ENCODE data around the gene PGAP6. TPM values are rescaled to one million over a fixed set of nuclear protein-coding genes. Genes with fewer than 3 reads are reported as not detected.
A peak's percentile ranks its signal among the peaks of the same experiment; 100 is the strongest.

PGAP6 gene
- total and polyA plus RNA-seq, 9 of the 15 experiments (the other 6 are each of a cell fraction or from before 2014, with no cell fraction given), result 0.45 to 50.2 (median 39.3) TPM

- TF ChIP-seq TOE1 (IDR thresholded peaks at IDR 0.05; ENCODE audit: borderline replicate concordance) (no peak), TOE1 (CRISPR knock-in tag; IDR thresholded peaks at IDR 0.05; ENCODE audit: borderline replicate concordance, low read depth) (no peak), GATAD2B (IDR thresholded peaks at IDR 0.05; ENCODE audit: borderline replicate concordance) (no peak), KAT7 (CRISPR knock-in tag; IDR thresholded peaks at IDR 0.05; ENCODE audit: borderline replicate concordance) (no peak), BHLHE40 (IDR thresholded peaks at IDR 0.05; ENCODE audit: low read length) (peak; percentile 83), ZNF197 (CRISPR knock-in tag; IDR thresholded peaks at IDR 0.05; ENCODE audit: low read depth) (no peak), BRF1 (IDR thresholded peaks at IDR 0.05; ENCODE audit: borderline replicate concordance, extremely low read depth, insufficient read length) (no peak), TCFL5 (CRISPR knock-in tag; conservative IDR thresholded peaks at IDR 0.05) (no peak), RCOR1 (IDR thresholded peaks at IDR 0.05; ENCODE audit: borderline replicate concordance in 1 of 2, low read depth in 2 of 2, low read length in 2 of 2) (no peak), L3MBTL2 (IDR thresholded peaks at IDR 0.05) (peak; percentile 41; the same call in 1 of the 2 replicates), POLR2A (conservative IDR thresholded peaks at IDR 0.05) (peak; percentile 50; the same call in 1 of the 2 replicates), NBN (IDR thresholded peaks at IDR 0.05; ENCODE audit: low read depth) (no peak), BCLAF1 (IDR thresholded peaks at IDR 0.05; ENCODE audit: borderline replicate concordance in 1 of 2, control insufficient read depth in 1 of 2, low read depth in 2 of 2, low read length in 1 of 2) (no peak), GATAD2A (IDR thresholded peaks at IDR 0.05) (no peak), MIER1 (IDR thresholded peaks at IDR 0.05; ENCODE audit: low read depth) (no peak), TAF9B (IDR thresholded peaks at IDR 0.05; ENCODE audit: partially characterized antibody) (no peak), TFAP4 (CRISPR knock-in tag; IDR thresholded peaks at IDR 0.05; ENCODE audit: borderline replicate concordance) (peak; percentile 81; the same call in 1 of the 2 replicates), ZNF449 (CRISPR knock-in tag; IDR thresholded peaks at IDR 0.05) (no peak), E4F1 (CRISPR knock-in tag; IDR thresholded peaks at IDR 0.05; ENCODE audit: borderline replicate concordance) (no peak), TBP (optimal IDR thresholded peaks at IDR 0.05; ENCODE audit: low read depth, low read length) (no peak)
These were observed 16.9 kb downstream of the PGAP6 start (continued) for GRCh38 chr16:364595-365491.

All from K562 (cell line).